T follicular helper cell (primary cell): Measurements from ENCODE around the gene HSPA12B.
"Not testable (repeated sequence)": the region's sequence is repeated elsewhere in the genome, so short reads cannot be mapped to it uniquely, and the experiment has no call there.

Experiments used
- DNase-seq: peaks from one replicate; pipeline ENCODE4 v3.0.0-alpha.2; 2020; ENCODE audit warnings: low read depth

HSPA12B gene

DNA sequence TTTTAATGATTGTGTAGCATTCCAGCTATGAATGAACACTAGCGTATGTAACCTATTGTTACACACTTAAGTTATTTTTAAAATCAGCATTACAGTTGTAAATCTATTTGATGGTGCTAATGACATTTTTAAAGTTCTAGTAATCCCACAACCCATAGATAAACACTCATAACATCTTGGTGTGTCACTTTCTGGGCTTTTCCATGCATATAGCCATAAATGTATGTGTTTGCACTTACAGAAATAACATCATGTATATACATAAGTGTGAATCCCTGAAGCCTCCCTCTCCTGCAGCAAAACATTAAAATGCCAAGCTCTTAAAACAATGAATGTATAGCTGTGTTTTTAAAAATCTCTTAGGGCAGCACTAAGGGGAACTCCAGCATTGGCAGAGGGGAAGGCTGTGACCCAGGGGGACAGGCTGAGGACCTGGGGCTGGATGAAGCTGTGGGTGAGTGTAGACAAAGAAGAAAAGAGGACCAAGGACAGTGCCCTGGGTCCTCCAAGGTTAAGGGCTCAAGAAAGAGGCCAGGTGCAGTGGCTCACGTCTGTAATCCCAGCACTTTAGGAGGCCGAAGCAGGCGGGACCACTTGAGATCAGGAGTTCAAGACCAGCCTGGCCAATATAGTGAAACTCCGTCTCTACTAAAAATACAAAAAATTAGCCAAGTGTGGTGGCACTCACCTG, 55.0 kb downstream of the HSPA12B start:
- DNase-seq, result no peak

DNA sequence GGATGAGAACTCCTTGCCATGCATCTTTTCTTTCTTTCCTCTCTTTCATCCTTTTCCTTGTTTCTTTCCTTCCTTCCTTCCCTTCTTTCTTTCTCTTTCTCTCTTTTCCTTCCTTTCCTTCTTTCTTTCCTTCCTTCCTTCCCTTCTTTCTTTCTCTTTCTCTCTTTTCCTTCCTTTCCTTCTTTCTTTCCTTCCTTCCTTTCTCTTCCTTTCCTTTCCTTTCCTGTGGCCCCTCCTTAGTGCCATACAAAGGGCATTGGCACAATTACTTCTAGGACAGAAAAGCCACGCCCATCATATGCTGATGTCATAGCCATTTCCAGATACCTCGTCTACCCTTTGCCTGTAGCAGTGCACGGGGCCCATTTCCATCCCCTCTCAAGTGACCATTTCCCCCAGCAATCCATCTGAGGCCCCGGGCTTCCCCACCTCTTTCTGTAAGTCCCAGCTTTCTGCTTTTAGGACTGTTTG, 56.2 kb downstream of the HSPA12B start:
- no peak for DNase-seq

DNA sequence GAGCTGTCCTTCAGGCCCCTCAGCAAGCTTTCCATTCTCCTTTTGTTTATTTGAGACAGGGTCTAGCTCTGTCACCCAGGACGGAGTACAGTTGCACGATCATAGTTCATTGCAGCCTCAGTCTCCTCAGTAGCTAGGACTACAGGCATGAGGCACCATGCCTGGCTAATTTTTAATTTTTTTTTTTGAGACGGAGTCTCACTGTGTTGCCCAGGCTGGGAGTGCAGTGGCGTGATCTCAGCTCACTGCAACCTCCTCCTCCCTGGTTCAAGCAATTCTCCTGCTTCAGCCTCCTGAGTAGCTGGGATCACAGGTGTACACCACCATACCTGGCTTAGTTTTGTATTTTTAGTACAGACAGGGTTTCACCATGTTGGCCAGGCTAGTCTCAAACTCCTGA, 56.7 kb downstream of the HSPA12B start:
- DNase-seq, result not testable (repeated sequence)

DNA sequence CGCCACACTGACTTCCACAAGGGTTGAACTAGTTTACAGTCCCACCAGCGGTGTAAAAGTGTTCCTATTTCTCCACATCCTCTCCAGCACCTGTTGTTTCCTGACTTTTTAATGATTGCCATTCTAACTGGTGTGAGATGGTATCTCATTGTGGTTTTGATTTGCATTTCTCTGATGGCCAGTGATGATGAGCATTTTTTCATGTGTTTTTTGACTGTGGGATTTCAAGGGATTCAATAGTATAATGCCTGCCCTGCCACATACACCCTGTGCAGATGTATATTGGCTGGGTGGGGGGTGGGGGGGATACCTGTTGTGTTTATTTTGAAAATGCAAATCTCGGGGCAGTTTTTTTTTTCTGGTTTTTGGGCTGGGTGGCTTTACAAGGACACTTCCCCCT, 61.7 kb downstream of the HSPA12B start:
- DNase-seq, result not testable (repeated sequence)

DNA sequence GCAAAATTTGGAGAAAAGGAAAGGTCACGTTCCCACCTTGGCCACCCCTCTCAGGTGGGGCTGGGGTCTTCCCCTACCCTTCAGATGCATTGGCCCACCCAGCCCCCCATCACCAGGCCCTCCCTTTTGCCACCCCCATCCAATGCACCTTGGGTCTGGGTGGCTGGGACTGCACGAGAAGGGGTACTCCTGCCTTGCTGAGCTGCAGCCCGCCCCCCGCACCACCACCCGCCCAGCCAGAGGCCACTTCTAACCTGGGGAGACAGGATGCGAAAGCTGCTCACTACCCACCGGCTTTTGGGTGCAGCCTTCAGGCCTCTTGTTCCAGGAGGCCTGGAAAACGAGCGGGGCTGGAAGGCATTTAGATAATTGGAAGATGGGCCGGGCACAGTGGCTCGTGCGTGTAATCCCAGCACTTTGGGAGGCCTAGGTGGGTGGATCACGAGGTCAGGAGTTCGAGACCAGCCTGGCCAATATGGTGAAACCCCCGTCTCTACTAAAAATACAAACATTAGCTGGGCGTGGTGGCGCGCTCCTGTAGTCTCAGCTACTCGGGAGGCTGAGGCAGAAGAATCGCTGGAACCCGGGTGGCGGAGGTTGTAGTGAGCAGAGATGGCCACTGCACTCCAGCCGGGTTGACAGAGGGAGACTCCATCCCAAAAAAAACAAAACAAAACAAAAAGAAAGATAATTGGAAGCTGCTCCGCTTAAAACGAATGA, 62.4 kb downstream of the HSPA12B start:
- no peak for DNase-seq

DNA sequence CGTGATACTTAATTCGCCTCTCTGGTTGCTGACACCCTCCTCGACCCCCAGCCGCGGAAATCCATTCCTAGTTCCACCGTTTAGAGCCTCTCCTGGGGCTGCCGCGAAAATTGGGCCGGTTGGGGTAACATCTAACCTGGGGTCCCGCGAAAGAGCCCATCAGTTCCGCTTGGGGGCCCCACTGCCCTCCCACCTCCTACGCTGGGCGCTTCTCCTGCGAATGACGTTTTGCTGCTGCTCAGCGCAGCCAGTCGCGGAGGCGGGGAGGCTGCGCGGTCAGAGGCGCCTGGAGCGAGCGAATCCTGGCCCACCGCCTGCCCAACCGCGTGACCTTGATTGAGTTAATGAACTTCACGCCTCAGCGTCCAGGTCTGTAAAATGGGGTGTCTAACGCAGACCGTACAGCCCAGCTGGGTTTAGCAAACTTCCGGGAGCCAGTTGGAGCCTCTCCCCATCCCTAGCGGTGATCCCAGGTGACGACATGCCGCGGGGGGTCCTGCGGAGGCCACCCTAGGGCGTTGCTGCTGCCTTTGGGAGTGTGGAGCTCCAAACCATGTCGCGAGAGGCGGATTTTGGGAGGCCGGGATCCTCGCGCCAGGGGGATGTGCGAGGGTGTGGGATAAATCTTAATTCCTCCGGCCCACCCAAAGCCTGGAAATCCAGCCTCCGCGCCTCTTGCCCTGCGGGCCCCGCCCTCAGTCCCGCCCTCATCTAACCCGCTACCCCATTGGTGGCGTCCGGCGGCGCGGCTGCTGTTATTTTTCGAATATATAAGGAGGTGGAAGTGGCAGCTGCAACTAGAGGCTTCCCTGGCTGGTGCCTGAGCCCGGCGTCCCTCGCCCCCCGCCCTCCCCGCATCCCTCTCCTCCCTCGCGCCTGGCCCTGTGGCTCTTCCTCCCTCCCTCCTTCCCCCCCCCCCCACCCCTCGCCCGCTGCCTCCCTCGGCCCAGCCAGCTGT, 63.3 kb downstream of the HSPA12B start, which contains the start of gene CDC25B:
Gene CDC25B, plus strand, starts transcription at position 800 of the 958 bp plus-strand sequence. CDS start 222 bp downstream, outside the sequence.
- peak; percentile 87 for DNase-seq

DNA sequence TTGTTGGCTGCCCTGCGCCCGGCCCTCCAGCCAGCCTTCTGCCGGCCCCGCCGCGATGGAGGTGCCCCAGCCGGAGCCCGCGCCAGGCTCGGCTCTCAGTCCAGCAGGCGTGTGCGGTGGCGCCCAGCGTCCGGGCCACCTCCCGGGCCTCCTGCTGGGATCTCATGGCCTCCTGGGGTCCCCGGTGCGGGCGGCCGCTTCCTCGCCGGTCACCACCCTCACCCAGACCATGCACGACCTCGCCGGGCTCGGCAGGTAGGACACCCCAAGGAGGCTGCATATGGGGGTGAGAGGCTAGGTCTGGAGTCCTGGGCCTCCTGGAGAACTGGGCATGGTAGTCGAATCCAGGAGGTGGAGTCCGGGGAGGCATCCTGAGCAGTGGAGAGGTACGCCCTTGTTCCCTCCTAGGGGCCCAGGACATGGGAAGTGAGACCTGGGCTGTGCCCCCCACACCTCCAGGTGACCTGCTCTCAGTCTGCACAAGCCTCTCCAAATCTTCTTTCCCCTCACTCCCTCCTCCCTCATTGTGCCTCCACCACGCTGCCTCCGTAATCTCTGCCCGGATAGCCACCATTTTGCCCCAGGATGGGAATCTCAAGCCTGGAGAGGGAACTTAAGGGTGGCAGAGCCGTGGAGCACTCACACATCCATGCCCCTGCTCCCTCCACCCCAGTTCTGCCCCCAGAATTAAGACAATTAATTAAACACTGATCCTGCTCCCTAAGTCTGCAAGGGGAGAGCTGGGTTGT, 64.2 kb downstream of the HSPA12B start:
- DNase-seq, result no peak

DNA sequence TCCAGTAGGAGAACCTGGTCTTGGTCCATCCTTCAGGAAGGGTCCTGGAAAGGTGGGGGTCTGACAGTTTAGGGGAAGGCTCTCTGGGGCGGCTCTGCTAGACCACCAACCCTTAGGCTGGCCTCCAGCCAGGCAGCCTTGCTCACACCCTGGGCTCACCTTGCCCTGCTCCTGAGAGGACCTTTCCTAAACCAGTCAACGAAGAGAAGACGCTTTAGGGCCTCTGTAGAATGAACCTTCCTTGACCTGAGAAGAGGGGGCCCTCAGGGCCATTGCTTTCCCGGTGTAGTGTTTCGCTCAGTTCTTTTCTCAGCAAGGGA, 64.7 kb downstream of the HSPA12B start:
- no peak for DNase-seq

DNA sequence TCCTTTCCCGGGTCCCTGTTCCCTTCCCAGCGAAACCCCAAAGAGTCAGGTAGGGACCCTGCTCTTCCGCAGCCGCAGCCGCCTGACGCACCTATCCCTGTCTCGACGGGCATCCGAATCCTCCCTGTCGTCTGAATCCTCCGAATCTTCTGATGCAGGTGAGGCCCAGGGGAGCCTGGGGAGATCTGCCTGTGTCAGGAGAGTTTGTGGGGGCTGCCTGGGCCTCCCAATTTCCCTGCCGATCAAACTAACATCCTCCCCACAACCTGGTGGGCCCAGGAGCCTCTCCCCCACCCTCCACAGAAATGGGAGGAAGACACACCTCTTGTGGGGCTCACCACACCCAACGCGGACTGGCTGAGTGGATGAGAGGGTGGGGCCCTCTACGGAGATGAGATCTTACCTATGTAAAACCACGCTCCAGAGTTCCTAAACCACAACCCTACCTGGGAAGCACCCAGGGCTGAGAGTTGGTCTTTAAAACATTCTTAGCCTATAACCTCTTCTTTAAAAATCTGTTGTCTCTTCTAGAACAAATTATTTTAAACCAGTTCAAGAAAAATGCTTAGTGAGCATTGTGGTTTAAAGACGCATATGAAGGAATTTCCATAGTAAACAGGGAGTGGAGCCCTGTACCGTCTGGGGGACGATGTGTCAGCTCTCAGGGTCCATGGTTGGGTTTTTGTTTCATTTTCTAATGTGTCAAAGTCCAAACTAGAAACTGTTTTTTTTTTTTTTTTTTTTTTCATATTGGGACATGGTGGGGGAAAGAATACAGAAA, 65.3 kb downstream of the HSPA12B start:
- DNase-seq, result no peak

DNA sequence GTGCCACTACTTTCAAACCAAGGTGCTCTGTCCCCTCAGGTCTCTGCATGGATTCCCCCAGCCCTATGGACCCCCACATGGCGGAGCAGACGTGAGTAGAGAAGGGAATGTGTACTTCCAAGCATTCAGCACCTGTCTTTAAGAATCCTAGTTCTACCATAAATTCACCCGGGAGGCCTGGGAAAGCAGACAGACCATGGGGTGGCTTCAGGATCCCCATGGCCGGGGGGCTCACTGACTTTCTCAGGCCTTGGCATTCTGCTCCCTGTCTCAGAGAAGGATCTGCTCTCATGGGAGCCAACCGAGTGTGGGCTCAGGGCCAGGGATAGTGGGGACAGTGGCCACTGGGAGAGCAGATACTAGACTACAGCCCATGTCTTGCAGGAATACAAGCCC, 65.9 kb downstream of the HSPA12B start:
- no peak for DNase-seq

DNA sequence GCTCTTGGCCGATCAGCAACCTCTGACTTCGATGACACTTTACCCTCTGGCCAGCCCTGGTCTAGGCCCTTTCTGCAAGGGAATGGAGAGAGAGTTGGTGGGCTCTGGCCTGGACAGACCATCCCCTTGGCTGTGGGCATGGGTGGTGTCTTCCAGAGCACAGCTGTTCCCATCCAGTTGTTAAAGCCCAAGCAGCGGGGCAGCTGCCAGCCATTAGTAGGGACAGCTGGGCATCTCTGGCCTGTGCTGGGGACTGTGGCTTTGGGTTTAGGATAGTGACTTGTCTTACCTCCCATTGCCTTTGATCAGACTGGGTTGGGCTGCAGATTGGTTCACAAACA, 66.4 kb downstream of the HSPA12B start:
- DNase-seq, result no peak

DNA sequence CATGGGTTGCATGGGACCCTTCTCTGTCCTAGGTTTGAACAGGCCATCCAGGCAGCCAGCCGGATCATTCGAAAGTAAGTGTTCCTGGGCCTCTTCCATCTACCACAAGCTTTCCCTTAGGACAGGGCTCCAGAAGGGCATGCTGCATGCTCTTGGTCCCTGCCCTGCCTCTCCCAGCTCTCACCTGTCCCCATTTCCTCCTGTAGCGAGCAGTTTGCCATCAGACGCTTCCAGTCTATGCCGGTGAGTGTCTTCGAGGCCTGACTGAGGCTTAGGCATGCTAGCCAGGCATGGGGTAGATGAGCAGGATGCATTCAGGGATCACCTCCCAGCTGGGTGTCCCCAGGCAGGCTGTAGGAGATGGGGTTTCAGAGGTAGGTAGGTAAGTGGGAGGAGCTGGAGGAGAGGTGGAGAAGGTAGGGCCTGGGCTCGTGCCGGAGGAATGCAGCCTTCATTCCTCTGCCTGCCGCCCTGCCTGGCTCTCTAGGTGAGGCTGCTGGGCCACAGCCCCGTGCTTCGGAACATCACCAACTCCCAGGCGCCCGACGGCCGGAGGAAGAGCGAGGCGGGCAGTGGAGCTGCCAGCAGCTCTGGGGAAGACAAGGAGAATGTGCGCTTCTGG, 67.9 kb downstream of the HSPA12B start:
- DNase-seq, result no peak

DNA sequence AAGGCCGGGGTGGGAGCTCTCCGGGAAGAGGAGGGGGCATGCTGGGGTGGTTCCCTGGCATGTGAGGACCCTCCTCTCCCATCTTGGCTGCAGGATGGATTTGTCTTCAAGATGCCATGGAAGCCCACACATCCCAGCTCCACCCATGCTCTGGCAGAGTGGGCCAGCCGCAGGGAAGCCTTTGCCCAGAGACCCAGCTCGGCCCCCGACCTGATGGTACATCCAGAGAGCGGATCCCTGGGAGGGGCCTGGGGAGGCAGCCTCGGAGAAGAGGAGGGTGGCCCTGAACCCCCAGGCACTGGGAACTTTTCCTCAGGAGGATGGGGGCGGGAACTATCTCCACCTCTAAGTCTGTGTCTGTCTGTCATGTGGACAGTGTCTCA, 68.4 kb downstream of the HSPA12B start:
- no peak for DNase-seq

DNA sequence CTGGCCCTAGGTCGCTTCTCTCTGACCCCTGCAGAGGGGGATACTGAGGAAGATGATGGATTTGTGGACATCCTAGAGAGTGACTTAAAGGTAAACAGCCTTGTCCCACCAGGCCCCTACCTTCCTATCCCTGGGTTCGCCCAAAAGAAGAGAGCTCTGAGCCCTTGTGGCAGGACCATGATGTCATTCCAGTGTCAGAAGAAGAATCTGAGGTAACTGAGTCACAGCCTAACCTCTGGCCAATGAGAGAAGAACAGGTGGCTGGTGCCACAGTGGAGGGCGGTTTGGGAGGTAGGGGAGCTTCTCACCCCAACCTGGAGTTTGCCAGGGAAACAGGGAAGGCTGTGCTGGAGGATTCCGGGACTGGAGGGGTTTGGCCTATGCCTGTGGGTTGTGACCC, 68.8 kb downstream of the HSPA12B start:
- no peak for DNase-seq

DNA sequence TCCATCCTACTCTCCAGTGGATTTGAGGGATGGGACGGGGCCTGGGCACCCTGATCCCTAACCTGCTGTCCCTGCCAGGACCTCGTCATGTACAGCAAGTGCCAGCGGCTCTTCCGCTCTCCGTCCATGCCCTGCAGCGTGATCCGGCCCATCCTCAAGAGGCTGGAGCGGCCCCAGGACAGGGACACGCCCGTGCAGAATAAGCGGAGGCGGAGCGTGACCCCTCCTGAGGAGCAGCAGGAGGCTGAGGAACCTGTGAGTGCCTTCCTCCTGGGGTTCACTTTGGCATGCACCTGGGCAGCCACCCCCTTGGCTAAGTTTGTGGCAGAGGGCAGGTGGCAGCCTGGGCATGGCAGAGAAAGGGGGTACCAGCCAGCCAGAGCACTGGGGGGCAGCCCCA, 69.4 kb downstream of the HSPA12B start:
- no peak for DNase-seq
